ENCODE measurements around the gene OR6C76. TPM values are rescaled to one million over a fixed set of nuclear protein-coding genes. Genes with fewer than 3 reads are reported as not detected.

The OR6C76 gene
- total and polyA plus RNA-seq, 2 experiments from 2014 or later, result not detected

GRCh38 chr12:55392032-55392795 lies 33.8 kb upstream of the OR6C76 start:
- Histone ChIP-seq H3K9me2 (ENCODE audit: insufficient read depth) (no peaks in the 10 kb centered on the region), H3K36me3 (ENCODE audit: insufficient read depth) (no peaks in the 10 kb centered on the region), H3K4me2 (no peak overlapping the region), H3K27ac (ENCODE audit: low read depth) (no peak overlapping the region), H3K4me3 (no peak overlapping the region), H3F3A (replicated peaks; ENCODE audit: low read depth) (no peaks in the 10 kb centered on the region), H4K20me1 (replicated peaks; ENCODE audit: insufficient read depth) (no peaks in the 10 kb centered on the region), H2AFZ (no peak overlapping the region), H3K79me2 (replicated peaks; ENCODE audit: insufficient read depth) (no peaks in the 10 kb centered on the region), H3K4me1 (ENCODE audit: insufficient read depth) (no peaks in the 10 kb centered on the region), H3K27me3 (ENCODE audit: insufficient read depth) (no peaks in the 10 kb centered on the region)
- no peak for ATAC-seq
- no peaks in the 10 kb centered on the region for H3K4me1 Mint-ChIP-seq
- no peak for TF ChIP-seq ZNF114 (CRISPR knock-in tag; IDR thresholded peaks at IDR 0.05)
- no peak for TF ChIP-seq POLR2AphosphoS5 (IDR thresholded peaks at IDR 0.05; ENCODE audit: low read depth)
- TF ChIP-seq ZNF462 (CRISPR knock-in tag; IDR thresholded peaks at IDR 0.05), result no peak
- no peak for TF ChIP-seq EZH2phosphoT487 (IDR thresholded peaks at IDR 0.05; ENCODE audit: unreplicated experiment)
- no peak overlapping the region for H3K4me3 Mint-ChIP-seq
- DNase-seq (ENCODE audit: low spot score), result no peak
- H3K27me3 Mint-ChIP-seq (ENCODE audit: insufficient read depth, low read depth, poor library complexity), result peaks cover 2% of the 10 kb centered on the region
- H3K27ac Mint-ChIP-seq, result no peak overlapping the region
- peaks cover 8% of the 10 kb centered on the region for H3K9me3 Mint-ChIP-seq
- peaks cover 6% of the 10 kb centered on the region for H3K36me3 Mint-ChIP-seq (ENCODE audit: low read depth)

GRCh38 chr12:55396326-55396725 lies 29.7 kb upstream of the OR6C76 start:
- Mint-ChIP-seq H3K4me1 (peaks cover 5% of the 10 kb centered on the region), H3K4me3 (no peak overlapping the region), H3K9me3 (peaks cover 8% of the 10 kb centered on the region), H3K36me3 (ENCODE audit: low read depth) (peaks cover 5% of the 10 kb centered on the region), H3K27me3 (ENCODE audit: insufficient read depth, low read depth, poor library complexity) (peaks cover 5% of the 10 kb centered on the region), H3K27ac (no peak overlapping the region)
- Histone ChIP-seq H4K20me1 (replicated peaks; ENCODE audit: insufficient read depth) (no peaks in the 10 kb centered on the region), H3K27ac (ENCODE audit: low read depth) (no peak overlapping the region), H3K4me3 (no peak overlapping the region), H3K79me2 (replicated peaks; ENCODE audit: insufficient read depth) (no peaks in the 10 kb centered on the region), H3K4me2 (no peak overlapping the region), H3K36me3 (ENCODE audit: insufficient read depth) (no peaks in the 10 kb centered on the region), H3K27me3 (ENCODE audit: insufficient read depth) (no peaks in the 10 kb centered on the region), H3F3A (replicated peaks; ENCODE audit: low read depth) (no peaks in the 10 kb centered on the region), H2AFZ (no peak overlapping the region), H3K9me2 (ENCODE audit: insufficient read depth) (no peaks in the 10 kb centered on the region), H3K4me1 (ENCODE audit: insufficient read depth) (no peaks in the 10 kb centered on the region)
- no peak for ATAC-seq
- DNase-seq (ENCODE audit: low spot score), result no peak
- TF ChIP-seq JUNB (IDR thresholded peaks at IDR 0.05; ENCODE audit: unreplicated experiment) (no peak), REST (IDR thresholded peaks at IDR 0.05; ENCODE audit: unreplicated experiment) (no peak), ZNF331 (CRISPR knock-in tag; IDR thresholded peaks at IDR 0.05; ENCODE audit: low read depth) (no peak), STAT1 (IDR thresholded peaks at IDR 0.05; ENCODE audit: unreplicated experiment) (no peak)

All from GM23338 (cell line).